Suppressor macrophage (primary cell): ENCODE results near the gene PCDH1.

ENCODE experiments used
- DNase-seq, 4 experiments: peaks; one replicate each; pipeline ENCODE4 v3.0.0-alpha.2; 2020 to 2022

The PCDH1 gene

GRCh38 chr5:141853895-141854626 lies 24.1 kb downstream of the PCDH1 start:
- no peak for DNase-seq

- no peak for DNase-seq
Observed at GRCh38 chr5:141852448-141852847, 25.8 kb downstream of the PCDH1 start.

- DNase-seq, result no peak
Observed at GRCh38 chr5:141851195-141851874, 26.9 kb downstream of the PCDH1 start.

- no peak for DNase-seq
Observed at GRCh38 chr5:141850786-141851185, 27.4 kb downstream of the PCDH1 start.

- DNase-seq, result peak in 3 of 4 experiments; percentile 11 to 24 (median 24)
Observed at GRCh38 chr5:141850244-141850768, 27.9 kb downstream of the PCDH1 start.

- peak; percentile 57 to 83 (median 74) for DNase-seq
Observed at GRCh38 chr5:141849415-141850243, 28.6 kb downstream of the PCDH1 start.

GRCh38 chr5:141848744-141849414 lies 29.3 kb downstream of the PCDH1 start:
- peak in 3 of 4 experiments; percentile 13 to 46 (median 28) for DNase-seq

GRCh38 chr5:141846031-141846430 lies 32.2 kb downstream of the PCDH1 start:
- no peak for DNase-seq

GRCh38 chr5:141845371-141845851 lies 32.8 kb downstream of the PCDH1 start:
- peak in 3 of 4 experiments; percentile 15 to 48 (median 20) for DNase-seq

GRCh38 chr5:141844414-141845097 lies 33.7 kb downstream of the PCDH1 start:
- DNase-seq, result no peak

GRCh38 chr5:141843156-141843927 lies 34.9 kb downstream of the PCDH1 start:
- no peak for DNase-seq

GRCh38 chr5:141841378-141842180 lies 36.6 kb downstream of the PCDH1 start:
- no peak for DNase-seq

GRCh38 chr5:141840826-141841360 lies 37.3 kb downstream of the PCDH1 start:
- no peak for DNase-seq

- DNase-seq, result no peak
Observed at GRCh38 chr5:141840280-141840812, 37.9 kb downstream of the PCDH1 start.

- DNase-seq, result no peak
Observed at GRCh38 chr5:141839015-141839513, 39.1 kb downstream of the PCDH1 start.

GRCh38 chr5:141838326-141839014 lies 39.7 kb downstream of the PCDH1 start:
- no peak for DNase-seq

- peak; percentile 44 to 84 (median 72) for DNase-seq
Observed at GRCh38 chr5:141835928-141836670, 42.1 kb downstream of the PCDH1 start.

- DNase-seq, result peak in 2 of 4 experiments; percentile 18 to 28
Observed at GRCh38 chr5:141834331-141834730, 43.9 kb downstream of the PCDH1 start.
